HG03060 (cell line): ENCODE data around the gene RAB3B.
"Not testable (repeated sequence)": the region's sequence is repeated elsewhere in the genome, so short reads cannot be mapped to it uniquely, and the experiment has no call there.

Source experiments
- ATAC-seq: cut with Tn5 transposase; IDR thresholded peaks from one replicate; pipeline ENCODE4 v1.9.1; 2021; ENCODE audit warnings: low read depth, moderate number of reproducible peaks; ENCODE audit not compliant: unreplicated experiment

The RAB3B gene

DNA sequence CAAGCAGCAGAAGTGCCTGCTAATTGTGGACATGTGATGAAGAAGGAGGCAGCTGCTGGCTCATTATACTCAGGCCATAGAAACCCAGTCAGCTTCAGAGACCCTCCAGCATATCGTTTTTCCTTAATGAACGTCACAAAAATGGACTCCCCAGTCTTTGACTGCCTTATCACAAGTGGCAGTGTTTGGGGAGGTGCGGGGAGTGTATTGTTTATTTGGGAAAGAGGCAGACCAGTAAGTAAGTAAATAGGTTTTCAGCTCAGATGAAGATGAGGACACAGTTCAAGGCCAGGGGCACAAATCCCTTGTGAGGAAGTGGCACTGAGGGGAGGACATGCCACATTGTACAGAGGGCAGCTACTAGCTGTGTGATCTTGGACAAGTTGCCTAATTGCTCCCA lies 68.5 kb downstream of the RAB3B start:
- no peak for ATAC-seq

DNA sequence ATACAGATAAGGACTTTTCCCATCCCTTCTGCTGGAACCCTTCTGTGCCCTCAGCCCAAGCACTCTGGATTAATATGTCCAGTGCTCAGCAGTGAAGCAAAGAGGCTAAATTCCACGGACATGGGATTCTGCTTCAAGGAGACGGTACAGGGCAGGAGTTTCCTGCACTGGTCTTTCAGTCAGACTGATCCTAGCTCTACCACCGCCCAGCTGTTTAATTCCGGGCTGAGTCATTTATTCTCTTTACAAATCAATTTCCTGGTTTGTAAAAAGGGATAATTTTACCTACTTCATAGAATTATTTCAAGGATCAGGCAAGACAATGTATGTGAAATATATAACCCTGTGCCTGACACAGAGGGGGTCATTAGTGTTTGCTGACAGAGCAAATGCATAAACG lies 70.4 kb downstream of the RAB3B start:
- no peak for ATAC-seq

GRCh38 chr1:51919684-51920083 lies 70.8 kb downstream of the RAB3B start:
- no peak for ATAC-seq

DNA sequence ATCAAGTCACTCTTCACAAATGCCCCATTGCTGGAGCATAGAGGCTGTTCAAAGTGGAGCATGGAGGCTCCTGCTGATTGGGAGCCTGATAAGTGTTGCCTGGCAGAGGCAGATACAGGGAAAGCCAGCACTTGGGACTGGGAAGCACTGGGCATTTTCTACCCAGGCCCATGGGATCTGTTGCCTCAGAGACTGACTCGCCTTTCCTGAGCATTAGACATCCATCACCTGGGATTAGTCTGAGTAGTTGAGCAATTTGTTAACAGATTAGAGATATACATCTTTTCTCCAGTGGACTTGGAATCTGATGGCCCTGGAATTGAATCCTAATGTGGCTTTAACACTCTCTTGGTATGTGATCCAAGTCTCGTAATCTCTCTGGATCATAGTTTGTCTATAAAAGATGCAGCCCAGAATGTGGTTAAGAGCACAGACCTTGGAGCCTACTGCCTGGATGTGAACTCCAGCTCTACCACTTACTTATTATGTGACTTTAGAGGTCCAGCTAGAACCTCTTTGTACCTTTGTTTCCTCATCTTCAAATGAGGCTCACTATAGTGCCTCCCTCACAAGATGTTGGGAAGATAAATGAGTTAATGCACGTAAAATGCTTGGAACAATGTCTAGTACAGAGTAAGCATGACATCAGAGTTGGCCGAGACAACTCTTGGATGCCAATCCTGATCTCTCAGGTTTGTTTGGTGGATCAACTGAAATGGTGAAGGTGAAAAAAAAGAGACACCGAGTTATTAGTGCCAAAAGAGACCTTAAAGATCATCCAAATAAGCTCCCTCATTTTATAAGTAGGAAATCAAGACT lies 73.7 kb downstream of the RAB3B start:
- no peak for ATAC-seq

- ATAC-seq = no peak
Measured at GRCh38 chr1:51915951-51916350, 74.5 kb downstream of the RAB3B start.

DNA sequence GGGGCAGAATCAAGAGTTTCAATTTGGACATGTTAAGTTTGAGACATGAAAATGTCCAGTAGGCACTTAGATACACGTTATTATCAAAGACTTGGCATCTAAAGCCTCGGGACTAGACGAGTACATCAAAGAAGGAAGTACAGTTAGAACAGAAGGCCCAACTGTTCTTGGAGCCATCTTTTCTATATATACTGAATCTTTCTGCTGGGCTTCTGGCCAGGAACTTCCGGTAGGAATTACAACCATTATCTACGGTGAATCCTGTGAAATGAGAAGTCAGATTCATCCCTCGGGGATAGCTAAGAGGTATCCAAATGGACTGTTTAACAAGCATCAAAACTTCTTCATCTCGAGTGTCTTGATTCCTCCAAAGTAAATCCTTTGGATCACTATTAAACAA lies 77.6 kb downstream of the RAB3B start:
- ATAC-seq = no peak

GRCh38 chr1:51910221-51911000 lies 80.1 kb downstream of the RAB3B start:
- ATAC-seq = no peak

DNA sequence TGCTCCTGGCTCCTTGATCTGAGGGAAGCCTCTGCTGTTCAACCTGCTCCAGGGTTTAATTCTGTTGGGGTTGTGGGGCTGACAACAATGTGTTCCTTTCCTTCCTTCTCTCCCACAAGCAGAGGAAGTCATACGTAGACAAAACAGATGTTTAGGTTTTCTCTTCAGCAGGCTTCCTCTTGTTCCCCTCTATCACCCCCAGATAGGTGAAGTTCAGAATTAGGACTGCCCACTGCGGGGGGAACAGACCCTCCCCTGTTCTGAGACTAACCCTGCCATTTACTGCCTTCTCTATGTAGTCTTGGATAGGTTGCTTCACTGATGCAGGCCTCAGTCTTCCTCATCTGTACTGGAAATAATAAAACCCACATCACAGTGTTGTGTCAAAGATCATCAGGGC lies 82.0 kb downstream of the RAB3B start:
- ATAC-seq = no peak

- no peak for ATAC-seq
Measured at GRCh38 chr1:51907079-51907702, 83.3 kb downstream of the RAB3B start.

- ATAC-seq = no peak
Measured at GRCh38 chr1:51906306-51907078, 84.0 kb downstream of the RAB3B start.

GRCh38 chr1:51902456-51902855 lies 88.0 kb downstream of the RAB3B start:
- no peak for ATAC-seq

- no peak for ATAC-seq
Measured at GRCh38 chr1:51901151-51901550, 89.3 kb downstream of the RAB3B start.

DNA sequence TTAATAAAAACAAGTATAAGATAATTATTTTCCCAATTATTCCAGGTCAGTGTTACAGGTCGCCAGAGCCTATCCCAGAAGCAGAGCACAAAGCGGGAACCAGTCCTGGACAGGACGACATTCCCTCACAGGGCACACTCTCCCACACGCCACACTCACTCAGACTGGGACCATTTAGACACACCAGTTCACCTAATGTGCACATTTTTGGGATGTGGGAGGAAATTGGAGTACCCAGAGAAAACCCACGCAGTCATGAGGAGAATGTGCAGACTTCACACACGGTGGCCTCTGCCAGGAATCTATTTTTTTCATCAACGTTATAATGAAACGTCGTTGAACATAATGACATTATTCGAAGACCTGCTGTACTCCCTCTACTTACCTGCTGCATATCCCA lies 91.5 kb downstream of the RAB3B start:
- ATAC-seq = no peak

GRCh38 chr1:51898090-51898734 lies 92.3 kb downstream of the RAB3B start:
- no peak for ATAC-seq

- no peak for ATAC-seq
Measured at GRCh38 chr1:51897699-51898031, 92.8 kb downstream of the RAB3B start.

- not testable (repeated sequence) for ATAC-seq
Measured at GRCh38 chr1:51894748-51895147, 95.8 kb downstream of the RAB3B start.

- ATAC-seq = peak; percentile 92
Measured at GRCh38 chr1:51878616-51879336, 111.7 kb downstream of the RAB3B start, which contains the start of gene NRDC. TSS of gene NRDC (minus strand) at chr1:51878727. CDS start at chr1:51878615, 112 bp downstream.

GRCh38 chr1:51878308-51878615 lies 112.2 kb downstream of the RAB3B start:
- peak; percentile 2 for ATAC-seq

- ATAC-seq = no peak
Measured at GRCh38 chr1:51877434-51878307, 112.8 kb downstream of the RAB3B start.
